Measurements from ENCODE around the gene ANAPC4. TPM values are rescaled to one million over a fixed set of nuclear protein-coding genes. Genes with fewer than 3 reads are reported as not detected.

ANAPC4 gene, protein sequence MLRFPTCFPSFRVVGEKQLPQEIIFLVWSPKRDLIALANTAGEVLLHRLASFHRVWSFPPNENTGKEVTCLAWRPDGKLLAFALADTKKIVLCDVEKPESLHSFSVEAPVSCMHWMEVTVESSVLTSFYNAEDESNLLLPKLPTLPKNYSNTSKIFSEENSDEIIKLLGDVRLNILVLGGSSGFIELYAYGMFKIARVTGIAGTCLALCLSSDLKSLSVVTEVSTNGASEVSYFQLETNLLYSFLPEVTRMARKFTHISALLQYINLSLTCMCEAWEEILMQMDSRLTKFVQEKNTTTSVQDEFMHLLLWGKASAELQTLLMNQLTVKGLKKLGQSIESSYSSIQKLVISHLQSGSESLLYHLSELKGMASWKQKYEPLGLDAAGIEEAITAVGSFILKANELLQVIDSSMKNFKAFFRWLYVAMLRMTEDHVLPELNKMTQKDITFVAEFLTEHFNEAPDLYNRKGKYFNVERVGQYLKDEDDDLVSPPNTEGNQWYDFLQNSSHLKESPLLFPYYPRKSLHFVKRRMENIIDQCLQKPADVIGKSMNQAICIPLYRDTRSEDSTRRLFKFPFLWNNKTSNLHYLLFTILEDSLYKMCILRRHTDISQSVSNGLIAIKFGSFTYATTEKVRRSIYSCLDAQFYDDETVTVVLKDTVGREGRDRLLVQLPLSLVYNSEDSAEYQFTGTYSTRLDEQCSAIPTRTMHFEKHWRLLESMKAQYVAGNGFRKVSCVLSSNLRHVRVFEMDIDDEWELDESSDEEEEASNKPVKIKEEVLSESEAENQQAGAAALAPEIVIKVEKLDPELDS
- 29.4 and 30.2 TPM in 2 replicates for total RNA-seq (2016; rRNA removed; fragmentation: Illumina TruSeq; extraction: Trizol)
- 3.3 and 3.7 TPM in 2 replicates for total RNA-seq (2016; cell fraction: cytosol; rRNA removed; fragmentation: Illumina TruSeq; extraction: Trizol; ENCODE audit: low read depth)
- 27.8 and 32.4 TPM in 2 replicates for total RNA-seq (2016; cell fraction: insoluble cytoplasmic fraction; rRNA removed; fragmentation: Illumina TruSeq; extraction: Trizol)
- 4.8 and 6.7 TPM in 2 replicates for total RNA-seq (2016; cell fraction: membrane; rRNA removed; fragmentation: Illumina TruSeq; extraction: Trizol)
- 50.0 and 57.1 TPM in 2 replicates for total RNA-seq (2016; cell fraction: nucleus; rRNA removed; fragmentation: Illumina TruSeq; extraction: Trizol)
- polyA plus RNA-seq (2011; rRNA removed), result 10.3 and 14.5 TPM in 2 replicates
- 2.8 and 3.1 TPM in 2 replicates for polyA plus RNA-seq (2011; cell fraction: cytosol; rRNA removed)
- polyA plus RNA-seq (2011; cell fraction: nucleus; rRNA removed), result 27.8 and 35.7 TPM in 2 replicates
- 11.4 and 14.0 TPM in 2 replicates for polyA plus RNA-seq (2012)
- polyA plus RNA-seq (2016; cell fraction: cytosol; fragmentation: Illumina TruSeq; extraction: Trizol; ENCODE audit: low read depth), result 0.96 and 0.99 TPM in 2 replicates
- polyA plus RNA-seq (2016; cell fraction: insoluble cytoplasmic fraction; fragmentation: Illumina TruSeq; extraction: Trizol; ENCODE audit: low read depth), result 18.2 and 19.3 TPM in 2 replicates
- polyA plus RNA-seq (2016; cell fraction: membrane; fragmentation: Illumina TruSeq; extraction: Trizol; ENCODE audit: low read depth), result 1.6 and 2.5 TPM in 2 replicates
- 66.0 and 68.6 TPM in 2 replicates for polyA plus RNA-seq (2016; cell fraction: nucleus; fragmentation: Illumina TruSeq; extraction: Trizol; ENCODE audit: insufficient read depth, low read depth)
- 6.6 and 8.6 TPM in 2 replicates for polyA minus RNA-seq (2011; rRNA and poly(A)+ RNA removed; ENCODE audit: low replicate concordance)
- polyA minus RNA-seq (2011; cell fraction: cytosol; rRNA and poly(A)+ RNA removed), result 3.4 and 6.6 TPM in 2 replicates
- 50.8 and 60.5 TPM in 2 replicates for polyA minus RNA-seq (2011; cell fraction: nucleus; rRNA and poly(A)+ RNA removed)
- percentile 72 among the genes with signal in this experiment for Bru-seq, nascent RNA
- BruChase-seq, experiment 1, labeled RNA remaining after a 6-hour chase, result percentile 85 among the genes with signal in this experiment
- BruChase-seq, experiment 2, labeled RNA remaining after a 2-hour chase, result percentile 85 among the genes with signal in this experiment
- long read RNA-seq, experiment 1, partial matches to known transcripts, result 1 of 4 reads
- long read RNA-seq, experiment 1, other reads (novel, unspliced or antisense), result 1 of 4 reads
- long read RNA-seq, experiment 2, partial matches to known transcripts, result 9 of 15 reads
- long read RNA-seq, experiment 2, other reads (novel, unspliced or antisense), result 5 of 15 reads

DNA sequence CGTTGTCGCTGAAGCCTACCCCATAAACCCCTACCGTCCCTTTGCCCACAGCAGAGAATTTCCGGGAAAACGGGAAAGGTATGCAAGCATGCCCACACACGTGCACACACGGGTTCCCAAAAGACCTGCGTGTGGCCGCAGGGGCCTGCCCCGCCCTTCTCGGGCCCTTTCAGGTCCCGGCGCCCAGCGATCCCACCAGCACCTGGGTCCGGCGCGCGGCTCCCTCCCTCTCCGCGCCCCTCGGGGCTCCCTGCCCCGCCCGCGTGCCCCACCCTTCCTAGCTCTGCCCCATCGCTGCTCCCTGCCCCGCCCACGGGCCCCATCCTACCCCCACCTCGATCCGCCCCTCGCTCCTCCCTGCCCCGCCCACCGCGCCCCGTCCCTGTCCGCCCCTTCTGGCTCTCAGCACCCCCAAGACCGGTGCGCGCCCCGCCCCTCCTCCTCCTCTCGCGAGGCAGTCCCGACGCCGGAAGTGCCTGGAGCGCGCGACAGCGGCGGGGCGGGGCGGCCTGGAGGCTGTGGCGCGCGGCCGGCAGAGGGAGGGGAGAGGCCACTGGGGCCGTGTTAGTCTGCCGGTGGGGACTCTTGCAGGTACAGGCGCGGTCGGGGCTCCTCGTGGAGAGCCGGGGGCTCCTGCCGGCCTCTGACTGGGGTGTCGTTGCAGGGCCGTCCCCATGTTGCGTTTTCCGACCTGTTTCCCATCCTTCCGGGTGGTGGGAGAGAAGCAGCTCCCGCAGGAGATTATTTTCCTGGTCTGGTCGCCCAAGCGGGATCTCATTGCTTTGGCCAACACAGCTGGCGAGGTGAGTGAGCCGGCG is at the start of gene ANAPC4:
Gene ANAPC4, plus strand, starts transcription at position 510 of the 818 bp plus-strand sequence. Its CDS starts 165 bp downstream, at position 675.
- no peaks in the 10 kb centered on the region for H4K20me1 ChIP-seq (ENCODE audit: insufficient read depth, low read length)
- H2AFZ ChIP-seq (ENCODE audit: low read length), result peak within 1 kb of the TSS; percentile 58
- no TSS peak for BruUV-seq (replicated peaks)
- no peaks in the 10 kb centered on the region for H3K27me3 ChIP-seq (ENCODE audit: control insufficient read depth in 1 of 2, insufficient read depth in 2 of 2, low read length in 2 of 2)
- peak; percentile 94 for ATAC-seq
- H3K79me2 ChIP-seq (ENCODE audit: insufficient read depth, low read length), result peaks cover 25% of the 10 kb centered on the region
- H3K4me2 ChIP-seq (ENCODE audit: low read depth, low read length), result peak within 1 kb of the TSS; percentile 80
- 2% methylated on average over 23 of the region's 74 CpGs for WGBS (ENCODE audit: low lambda C conversion rate)
- intact Hi-C loops (cut with micrococcal nuclease; ENCODE audit: unreplicated experiment), result loop anchor here (10.0 kb wide), 1 partner anchor 142 kb away; the partner anchor contains the start of gene PI4K2B
- peaks cover 68% of the 10 kb centered on the region for H3K4me1 ChIP-seq (ENCODE audit: insufficient read depth, low read length)
- DNase-seq (ENCODE audit: low spot score), result peak; percentile 84
- H3K27ac ChIP-seq (ENCODE audit: extremely low read length, insufficient read depth, low read length), result peak within 1 kb of the TSS; percentile 70
- POLR2A ChIA-PET, result interaction anchor here (0.8 to 2.5 kb wide), 6 partner anchors 9 to 793 kb away, joined by 3 to 10 read pairs (median 5); partner anchors contain the start of genes DHX15 and ZCCHC4
- H3K9ac ChIP-seq (ENCODE audit: insufficient read depth, low read depth, low read length), result peak within 1 kb of the TSS; percentile 93
- CTCF ChIA-PET (ENCODE audit: low intra/inter-chr PET ratio, low total read pairs), result no interaction called here
- FAIRE-seq, result no peak
- H3K36me3 ChIP-seq (replicated peaks in 1 of 2; ENCODE audit: control insufficient read depth in 1 of 2, insufficient read depth in 2 of 2, low read length in 2 of 2), result peaks cover 4 to 7% of the 10 kb centered on the region in 2 experiments; a peak in 4 of 5 replicates
- H3K4me3 ChIP-seq (replicated peaks in 1 of 3; ENCODE audit: insufficient read depth in 1 of 3, low read depth in 2 of 3, low read length in 3 of 3), result peak within 1 kb of the TSS; percentile 92 to 95 (median 95)
- no peaks in the 10 kb centered on the region for H3K9me3 ChIP-seq (ENCODE audit: low read length)
- in situ Hi-C loops (cut with HindIII; ENCODE audit: extremely low pct_ligation_motif_present, low pct_unique_long_range_greater_than_20kb), result no loop called here
- TF ChIP-seq RXRA (CRISPR knock-in tag; IDR thresholded peaks at IDR 0.05) (no peak; the same call in 1 of the 2 replicates), ZNF350 (CRISPR knock-in tag; IDR thresholded peaks at IDR 0.05; ENCODE audit: borderline replicate concordance, low read depth) (no peak), PHB2 (IDR thresholded peaks at IDR 0.05; ENCODE audit: partially characterized antibody) (no peak), GATAD1 (CRISPR knock-in tag; IDR thresholded peaks at IDR 0.05) (peak; percentile 69), CBFB (CRISPR knock-in tag; IDR thresholded peaks at IDR 0.05) (0 out of 2 replicates have a peak, but pooled peaks have one; percentile 32), SP4 (CRISPR knock-in tag; IDR thresholded peaks at IDR 0.05) (no peak; the same call in 1 of the 2 replicates), ZNF670 (CRISPR knock-in tag; IDR thresholded peaks at IDR 0.05; ENCODE audit: borderline replicate concordance) (0 out of 2 replicates have a peak, but pooled peaks have one; percentile 30), SP140L (CRISPR knock-in tag; IDR thresholded peaks at IDR 0.05; ENCODE audit: borderline replicate concordance) (no peak), ZNF644 (CRISPR knock-in tag; IDR thresholded peaks at IDR 0.05; ENCODE audit: low read depth) (no peak), ZFP62 (CRISPR knock-in tag; IDR thresholded peaks at IDR 0.05) (no peak)
- TF ChIP-seq, protein P1, sequence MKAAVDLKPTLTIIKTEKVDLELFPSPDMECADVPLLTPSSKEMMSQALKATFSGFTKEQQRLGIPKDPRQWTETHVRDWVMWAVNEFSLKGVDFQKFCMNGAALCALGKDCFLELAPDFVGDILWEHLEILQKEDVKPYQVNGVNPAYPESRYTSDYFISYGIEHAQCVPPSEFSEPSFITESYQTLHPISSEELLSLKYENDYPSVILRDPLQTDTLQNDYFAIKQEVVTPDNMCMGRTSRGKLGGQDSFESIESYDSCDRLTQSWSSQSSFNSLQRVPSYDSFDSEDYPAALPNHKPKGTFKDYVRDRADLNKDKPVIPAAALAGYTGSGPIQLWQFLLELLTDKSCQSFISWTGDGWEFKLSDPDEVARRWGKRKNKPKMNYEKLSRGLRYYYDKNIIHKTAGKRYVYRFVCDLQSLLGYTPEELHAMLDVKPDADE (CRISPR knock-in tag; IDR thresholded peaks at IDR 0.05), result no peak
- TF ChIP-seq, protein P2, sequence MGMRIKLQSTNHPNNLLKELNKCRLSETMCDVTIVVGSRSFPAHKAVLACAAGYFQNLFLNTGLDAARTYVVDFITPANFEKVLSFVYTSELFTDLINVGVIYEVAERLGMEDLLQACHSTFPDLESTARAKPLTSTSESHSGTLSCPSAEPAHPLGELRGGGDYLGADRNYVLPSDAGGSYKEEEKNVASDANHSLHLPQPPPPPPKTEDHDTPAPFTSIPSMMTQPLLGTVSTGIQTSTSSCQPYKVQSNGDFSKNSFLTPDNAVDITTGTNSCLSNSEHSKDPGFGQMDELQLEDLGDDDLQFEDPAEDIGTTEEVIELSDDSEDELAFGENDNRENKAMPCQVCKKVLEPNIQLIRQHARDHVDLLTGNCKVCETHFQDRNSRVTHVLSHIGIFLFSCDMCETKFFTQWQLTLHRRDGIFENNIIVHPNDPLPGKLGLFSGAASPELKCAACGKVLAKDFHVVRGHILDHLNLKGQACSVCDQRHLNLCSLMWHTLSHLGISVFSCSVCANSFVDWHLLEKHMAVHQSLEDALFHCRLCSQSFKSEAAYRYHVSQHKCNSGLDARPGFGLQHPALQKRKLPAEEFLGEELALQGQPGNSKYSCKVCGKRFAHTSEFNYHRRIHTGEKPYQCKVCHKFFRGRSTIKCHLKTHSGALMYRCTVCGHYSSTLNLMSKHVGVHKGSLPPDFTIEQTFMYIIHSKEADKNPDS (CRISPR knock-in tag; IDR thresholded peaks at IDR 0.05), result 0 out of 2 replicates have a peak, but pooled peaks have one; percentile 46
